HEK293T (cell line): Measurements from ENCODE around the gene CRHR2.

ENCODE experiments used
- ARNT ChIP-seq: fragments of 450-650 bp; IDR thresholded peaks from 2 replicates; pipeline ENCODE4 v1.6.1; 2017; ENCODE audit warnings: mild to moderate bottlenecking
- BHLHE40 ChIP-seq: fragments of 450-650 bp; IDR thresholded peaks from 2 replicates; pipeline ENCODE4 v1.6.1; 2016; ENCODE audit warnings: mild to moderate bottlenecking, moderate library complexity, borderline replicate concordance
- FOXK2 ChIP-seq: fragments of 450-650 bp; IDR thresholded peaks from 2 replicates; pipeline ENCODE4 v1.6.1; 2016; ENCODE audit warnings: mild to moderate bottlenecking
- FOXM1 ChIP-seq: fragments of 450-650 bp; IDR thresholded peaks from 2 replicates; pipeline ENCODE4 v1.6.1; 2017; ENCODE audit warnings: mild to moderate bottlenecking, borderline replicate concordance
- TARDBP ChIP-seq: fragments of 450-650 bp; IDR thresholded peaks from 2 replicates; pipeline ENCODE4 v1.6.1; 2016

DNA sequence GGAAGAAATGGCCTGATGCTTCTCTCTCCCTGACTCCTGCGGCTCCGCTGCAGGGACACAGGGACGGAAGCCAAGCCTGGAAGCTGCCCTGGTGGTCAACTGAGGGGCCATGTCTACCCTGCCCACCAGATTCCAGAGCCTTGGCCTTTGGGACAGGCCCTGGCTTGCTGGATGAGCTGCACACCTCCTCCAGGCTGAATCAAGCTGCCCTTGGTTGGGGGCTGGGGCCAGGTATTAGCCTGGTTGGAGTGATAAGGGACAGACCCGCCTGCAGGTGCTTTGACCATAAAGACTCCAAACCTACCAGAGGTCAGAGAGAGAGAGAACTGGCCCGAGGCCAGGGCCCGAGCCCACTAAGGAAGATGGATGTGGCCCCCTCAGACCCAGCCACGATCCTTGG is 30.1 kb downstream of the CRHR2 start:
- TF ChIP-seq FOXM1 (no peak), FOXK2 (no peak), BHLHE40 (no peak), TARDBP (no peak), ARNT (no peak)
